HT-29 (cell line): ENCODE measurements around the gene NIFK. TPM values are rescaled to one million over a fixed set of nuclear protein-coding genes. Genes with fewer than 3 reads are reported as not detected.
"Not testable (repeated sequence)": the region's sequence is repeated elsewhere in the genome, so short reads cannot be mapped to it uniquely, and the experiment has no call there.

Experiments
- DNase-seq: peaks from one replicate; pipeline ENCODE4 v3.0.0-alpha.2; 2015; ENCODE audit warnings: low spot score
- total RNA-seq: library from RNA; depleted of rRNA; stranded (reverse); fragments of >200 nt; shearing (Covaris generic); gene quantifications from 2 replicates; pipeline ENCODE4 v1.2.3, GENCODE V29; 2014

NIFK gene
- total RNA-seq, 1 experiment from 2014 or later: 25.9 TPM

GRCh38 chr2:121734544-121734943 is 2.1 kb downstream of the NIFK start:
- DNase-seq: not testable (repeated sequence)

- DNase-seq: no peak
Observed at GRCh38 chr2:121731366-121731765, 5.3 kb downstream of the NIFK start.

- no peak for DNase-seq
Observed at GRCh38 chr2:121727950-121728349, 8.7 kb downstream of the NIFK start.

DNA sequence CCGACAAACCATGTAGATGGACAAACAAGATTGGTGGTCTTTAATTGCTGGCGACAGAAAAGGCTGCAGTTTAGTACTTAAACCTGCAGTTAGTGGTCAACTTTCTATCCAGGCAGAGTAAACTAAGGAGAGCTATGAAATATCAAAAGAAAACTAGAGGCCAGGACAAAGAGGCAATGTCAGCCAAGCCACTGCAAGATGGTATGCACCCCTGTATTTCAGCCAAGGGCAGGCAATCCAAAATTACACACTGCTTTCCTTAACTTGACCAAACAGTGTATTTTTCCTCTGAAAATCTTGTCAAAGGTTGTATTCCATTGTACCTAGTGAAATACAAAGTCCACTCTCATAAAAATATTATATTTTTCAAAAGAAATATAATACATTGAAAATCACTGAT is 9.3 kb downstream of the NIFK start:
- no peak for DNase-seq

DNA sequence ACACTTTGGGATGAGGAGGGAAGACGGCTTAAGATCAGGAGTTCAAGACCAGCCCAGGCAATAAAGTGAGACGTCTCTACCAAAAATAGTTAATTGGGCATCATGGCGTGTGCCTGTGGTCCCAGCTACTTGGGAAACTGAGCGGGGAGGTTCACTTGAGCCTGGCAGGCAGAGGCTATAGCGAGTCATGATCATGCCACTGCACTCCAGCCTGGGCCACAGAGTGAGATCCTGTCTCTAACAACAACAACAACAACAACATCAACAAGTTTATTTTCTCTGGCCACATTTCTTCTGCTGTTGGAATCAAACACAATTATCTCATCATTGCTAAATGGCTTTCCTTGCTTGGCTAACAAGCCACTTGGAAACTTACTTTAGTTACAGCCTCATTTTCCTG is 13.4 kb downstream of the NIFK start:
- no peak for DNase-seq

- no peak for DNase-seq
Observed at GRCh38 chr2:121722479-121722878, 14.2 kb downstream of the NIFK start.

DNA sequence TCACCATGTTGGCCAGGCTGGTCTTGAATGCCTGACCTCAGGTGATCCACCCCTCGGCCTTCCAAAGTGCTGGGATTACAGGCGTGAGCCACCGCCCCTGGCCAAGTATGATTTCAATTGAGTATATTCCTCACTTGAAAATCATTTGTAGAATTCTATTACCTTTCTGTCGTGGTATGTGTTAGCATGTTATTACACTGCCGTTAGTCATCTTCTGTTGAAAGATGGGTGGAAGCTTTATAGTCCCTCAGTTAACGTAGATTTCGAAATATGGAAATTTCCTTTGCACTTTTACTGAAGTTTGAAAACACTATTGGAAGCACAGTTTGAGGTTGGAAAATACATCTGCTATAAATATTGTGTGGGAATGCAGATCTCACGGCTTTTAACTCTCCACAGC is 14.7 kb downstream of the NIFK start:
- no peak for DNase-seq

- DNase-seq: no peak
Observed at GRCh38 chr2:121717529-121717928, 19.1 kb downstream of the NIFK start.

- DNase-seq: no peak
Observed at GRCh38 chr2:121716126-121716525, 20.5 kb downstream of the NIFK start.

DNA sequence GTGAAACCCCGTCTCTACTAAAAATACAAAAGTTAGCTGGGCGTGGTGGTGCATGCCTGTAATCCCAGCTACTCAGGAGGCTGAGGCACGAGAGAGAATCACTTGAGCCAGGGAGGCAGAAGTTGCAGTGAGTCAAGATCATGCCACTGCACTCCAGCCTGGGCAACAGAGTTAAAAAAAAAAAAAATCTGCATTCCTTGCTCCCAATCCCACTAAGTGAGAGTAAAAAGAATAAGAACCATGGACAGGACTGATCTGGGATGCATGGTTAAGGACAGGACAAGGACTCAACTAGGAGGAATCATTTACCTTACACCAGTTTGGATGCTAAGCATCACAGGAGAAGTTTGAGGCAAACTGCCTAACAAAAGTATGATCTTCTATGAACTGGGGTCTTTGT is 25.2 kb downstream of the NIFK start:
- not testable (repeated sequence) for DNase-seq

DNA sequence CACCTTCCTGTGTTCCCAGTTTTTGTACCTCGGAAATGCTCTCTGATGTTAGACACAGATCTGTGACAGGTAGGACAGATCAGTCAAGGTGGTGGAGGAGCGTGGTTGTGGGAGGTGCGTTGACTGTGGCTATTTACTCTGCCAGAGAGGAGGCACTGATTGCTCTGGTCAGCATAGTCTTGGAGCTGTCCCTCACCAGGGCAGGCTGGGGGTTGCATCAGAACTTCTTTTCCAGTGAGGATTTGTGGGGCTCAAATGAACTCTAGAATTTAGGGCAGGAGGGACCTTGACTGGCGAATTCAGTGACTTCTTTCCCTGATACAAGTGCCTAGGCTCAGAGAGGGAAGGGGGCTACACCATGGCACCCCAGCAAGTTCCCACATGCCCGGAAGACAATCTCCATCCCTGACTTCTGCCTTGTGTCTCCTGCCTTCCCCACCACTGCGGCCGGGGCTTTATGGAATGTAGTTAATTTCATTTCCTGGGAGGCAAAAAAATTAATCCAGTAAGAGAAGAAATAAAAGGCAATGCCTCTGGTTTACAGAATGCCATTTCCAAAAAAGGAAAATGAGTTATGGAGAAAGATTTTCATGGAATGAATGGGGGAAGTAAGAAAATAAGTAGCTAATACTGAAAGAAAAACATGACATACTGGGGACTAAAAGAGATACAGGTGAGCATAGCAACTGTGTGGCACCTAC is 26.1 kb downstream of the NIFK start:
- peak; percentile 84 for DNase-seq

- DNase-seq: no peak
Observed at GRCh38 chr2:121709776-121710469, 26.8 kb downstream of the NIFK start.

GRCh38 chr2:121707920-121708361 is 28.7 kb downstream of the NIFK start:
- peak; percentile 85 for DNase-seq

DNA sequence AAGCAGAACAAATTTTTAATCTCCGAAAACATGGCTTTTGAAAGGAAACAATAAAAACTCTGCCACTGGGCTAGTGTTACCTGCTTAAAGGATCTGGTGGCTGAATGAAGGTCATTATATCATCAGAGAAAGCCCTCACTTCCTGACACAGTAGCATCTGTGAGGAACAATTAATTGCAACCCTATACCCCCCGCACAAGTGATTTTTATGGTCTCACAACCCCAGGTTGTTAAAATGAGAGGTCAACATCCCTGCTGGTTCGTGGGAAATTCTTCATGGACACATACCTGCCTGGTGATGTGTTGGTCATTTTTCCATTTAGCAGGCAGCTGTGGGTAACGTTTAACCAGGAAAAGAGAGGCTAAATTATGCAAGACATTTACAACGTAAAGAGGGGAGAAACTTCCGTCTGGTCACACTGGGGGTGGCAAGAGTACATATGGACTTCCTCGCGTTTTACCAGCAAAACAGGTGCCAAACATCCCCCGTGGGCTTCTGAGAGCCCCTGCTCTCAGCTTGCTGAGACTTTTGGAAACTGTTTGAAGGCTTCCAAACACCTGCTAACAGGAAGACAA is 29.2 kb downstream of the NIFK start:
- peak; percentile 95 for DNase-seq

DNA sequence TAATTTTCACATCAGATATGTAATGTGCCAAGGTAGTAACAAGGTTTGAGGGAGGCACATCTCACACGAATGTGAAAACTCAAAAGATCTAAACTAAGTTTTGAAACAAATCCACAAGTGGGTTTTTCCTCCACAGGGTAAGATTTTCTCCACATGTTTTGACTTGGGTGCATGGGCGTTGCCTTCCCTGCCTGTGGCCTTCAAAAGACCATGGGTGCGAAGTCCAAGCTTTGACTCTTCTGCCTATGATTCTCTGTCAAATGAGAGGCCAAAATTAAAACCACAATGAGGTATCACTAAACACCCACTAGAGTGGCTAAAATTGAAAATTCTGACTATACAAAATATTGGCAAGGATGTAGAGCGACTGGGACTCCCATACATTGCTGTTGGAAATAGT is 30.7 kb downstream of the NIFK start:
- no peak for DNase-seq

GRCh38 chr2:121705390-121705789 is 31.3 kb downstream of the NIFK start:
- DNase-seq: no peak

DNA sequence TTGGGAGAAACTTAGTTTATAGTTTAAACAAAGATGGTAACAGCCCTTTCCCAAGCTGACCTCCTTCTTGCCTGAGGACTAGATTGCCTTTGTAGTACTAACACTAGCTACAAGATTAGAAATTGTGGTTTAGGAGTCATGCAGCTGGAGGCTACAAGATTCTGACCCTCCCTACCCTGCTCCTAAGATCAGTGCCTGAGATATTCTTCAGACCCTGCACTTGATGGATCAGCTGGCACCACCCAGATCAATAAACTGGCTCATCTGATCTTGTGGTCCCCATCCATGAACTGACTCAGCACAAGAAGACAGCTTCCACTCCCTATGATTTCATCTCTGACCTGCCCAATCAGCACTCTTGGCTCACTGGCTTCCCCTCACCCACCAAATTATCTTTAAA is 34.9 kb downstream of the NIFK start:
- DNase-seq: not testable (repeated sequence)

DNA sequence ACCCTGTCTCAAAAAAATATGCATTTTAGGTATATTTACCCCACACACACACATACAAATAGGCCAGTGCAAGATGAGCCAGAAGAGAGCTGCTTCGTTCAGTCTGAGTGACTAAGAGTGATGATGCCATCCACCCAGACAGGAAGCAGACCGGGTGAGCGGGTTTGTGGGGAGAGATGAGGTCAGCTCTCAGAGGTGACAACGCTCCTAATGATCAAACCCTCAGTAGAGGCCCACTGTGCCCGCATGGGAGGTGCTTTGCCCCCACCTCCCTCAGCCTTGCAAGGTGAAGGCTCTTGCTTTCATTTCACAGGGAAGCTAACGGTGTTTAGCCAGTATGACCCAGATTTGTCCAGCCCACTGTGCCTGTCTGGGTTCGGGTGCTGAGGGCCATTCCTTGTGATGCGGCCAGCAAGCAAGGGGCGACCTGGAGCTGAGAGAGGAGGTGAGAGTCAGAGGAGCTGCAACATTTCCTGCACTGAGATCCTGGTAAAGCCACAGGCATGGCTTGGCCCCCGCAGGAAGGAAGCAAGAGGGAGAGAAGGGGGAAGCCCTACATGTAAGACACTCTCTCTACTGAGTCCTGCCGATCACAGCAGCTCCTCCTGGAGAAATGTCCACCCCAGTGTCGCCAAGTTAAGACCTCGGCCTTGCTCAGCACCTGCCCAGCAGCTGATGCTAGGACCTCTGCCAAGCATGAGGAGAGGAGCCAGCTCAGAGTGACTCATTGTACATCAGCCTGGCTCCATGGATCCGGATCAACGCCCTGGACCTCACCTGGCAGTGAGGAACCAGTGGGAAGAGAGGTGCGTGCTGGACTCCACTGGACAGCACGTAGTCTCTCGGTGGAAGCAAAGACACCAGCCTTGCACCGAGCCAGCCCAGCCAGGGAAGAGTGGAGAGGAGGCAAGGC is 37.0 kb downstream of the NIFK start:
- DNase-seq: peak; percentile 85

DNA sequence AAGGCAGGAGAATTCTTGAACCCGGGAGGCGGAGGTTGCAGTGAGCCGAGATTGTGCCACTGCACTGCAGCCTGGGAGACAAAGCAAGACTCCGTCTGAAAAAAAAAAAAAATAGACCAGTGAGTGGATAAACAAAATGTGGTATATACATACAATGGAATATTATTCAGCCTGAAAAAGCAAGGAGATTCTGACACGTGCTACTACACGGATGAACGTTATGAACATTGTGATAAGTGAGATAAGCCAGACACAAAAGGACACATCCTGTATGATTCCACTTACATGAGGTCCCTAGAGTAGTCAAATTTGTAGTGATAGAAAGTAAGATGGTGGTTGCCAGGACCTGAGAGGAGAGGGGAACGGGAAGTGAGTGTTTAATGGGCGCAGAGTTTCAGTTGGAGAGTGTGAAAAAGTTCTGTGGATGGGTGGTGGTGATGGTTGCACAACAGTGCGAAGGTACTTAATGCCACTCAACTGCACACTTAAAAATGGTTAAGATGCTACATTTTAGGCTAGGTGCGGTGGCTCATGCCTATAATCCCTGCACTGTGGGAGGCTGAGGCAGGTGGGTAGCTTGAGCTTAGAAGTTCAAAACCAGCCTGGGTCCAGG is 38.3 kb downstream of the NIFK start:
- DNase-seq: no peak

- peak; percentile 75 for DNase-seq
Observed at GRCh38 chr2:121697108-121697631, 39.5 kb downstream of the NIFK start.

DNA sequence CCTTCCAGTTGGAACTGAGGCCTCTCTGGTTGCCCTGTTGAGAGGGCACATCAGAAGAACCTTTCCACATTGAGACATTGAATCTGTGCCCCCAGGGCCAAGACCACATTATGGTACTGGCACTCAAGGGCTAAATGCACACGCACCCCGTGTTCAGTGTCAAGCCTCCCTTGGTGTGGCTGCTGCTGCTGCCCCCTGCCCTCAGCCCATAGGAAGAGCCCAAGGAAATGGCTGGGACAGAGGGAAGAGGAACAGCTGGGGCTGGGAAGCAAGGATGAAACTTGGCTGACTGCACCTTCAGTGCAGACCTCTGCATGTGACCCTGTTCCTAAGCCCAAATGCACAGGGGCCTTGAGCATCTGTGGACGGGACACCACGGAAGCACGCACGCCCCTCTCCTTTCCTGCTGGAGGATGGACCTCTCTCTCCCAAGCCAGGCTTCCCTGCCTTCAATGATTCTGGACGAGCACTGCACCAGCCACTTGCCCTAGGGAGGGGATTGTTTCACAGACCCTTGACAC is 40.2 kb downstream of the NIFK start:
- DNase-seq: no peak
